Mesothelial cell of epicardium (in vitro differentiated cells): Measurements from ENCODE around the gene KLHL25. TPM values are rescaled to one million over a fixed set of nuclear protein-coding genes. Genes with fewer than 3 reads are reported as not detected.

Experiments
- DNase-seq, 2 experiments: peaks; one replicate each; pipeline ENCODE4 v3.0.0; 2021; ENCODE audit warnings: low spot score in 2 of 2; ENCODE audit not compliant: unreplicated experiment in 2 of 2
- H3K27ac Mint-ChIP-seq: 2 replicates; pipeline ENCODE4 v1.8.0; 2021; ENCODE audit warnings: mixed read lengths
- H3K27me3 Mint-ChIP-seq: 2 replicates; pipeline ENCODE4 v1.8.0; 2021; ENCODE audit warnings: low read depth, mixed read lengths
- H3K36me3 Mint-ChIP-seq: 2 replicates; pipeline ENCODE4 v1.8.0; 2021; ENCODE audit warnings: mixed read lengths
- H3K4me1 Mint-ChIP-seq: 2 replicates; pipeline ENCODE4 v1.8.0; 2021; ENCODE audit warnings: mixed read lengths
- H3K4me3 Mint-ChIP-seq: 2 replicates; pipeline ENCODE4 v1.8.0; 2021; ENCODE audit warnings: mild to moderate bottlenecking, moderate library complexity, mixed read lengths
- H3K9me3 Mint-ChIP-seq: 2 replicates; pipeline ENCODE4 v1.8.0; 2021; ENCODE audit warnings: mixed read lengths
- CTCF ChIP-seq: fragments of 200-600 bp; sonication (generic); IDR thresholded peaks from one replicate; pipeline ENCODE4 v1.5.0; 2021; ENCODE audit warnings: antibody characterized with exemption; ENCODE audit not compliant: unreplicated experiment
- total RNA-seq: library from RNA; stranded (reverse); gene quantifications from 3 replicates; pipeline ENCODE4 v1.2.1, GENCODE V29; 2021

Gene KLHL25
- total RNA-seq, 1 donor from 2014 or later = 8.0 TPM

- Mint-ChIP-seq H3K27me3 (no peaks in the 10 kb centered on the region), H3K27ac (no peak overlapping the region), H3K4me3 (no peak overlapping the region), H3K36me3 (peaks cover 43% of the 10 kb centered on the region), H3K4me1 (peaks cover 10% of the 10 kb centered on the region), H3K9me3 (no peaks in the 10 kb centered on the region)
- no peak for DNase-seq
- no peak for TF ChIP-seq CTCF
Observed at GRCh38 chr15:85743392-85744055, 51.2 kb downstream of the KLHL25 start.

- Mint-ChIP-seq H3K4me1 (peaks cover 10% of the 10 kb centered on the region), H3K27ac (peak overlapping the region; percentile 15), H3K4me3 (no peak overlapping the region), H3K27me3 (no peaks in the 10 kb centered on the region), H3K9me3 (no peaks in the 10 kb centered on the region), H3K36me3 (peaks cover 43% of the 10 kb centered on the region)
- TF ChIP-seq CTCF = no peak
- DNase-seq = no peak
Observed at GRCh38 chr15:85742186-85742821, 52.4 kb downstream of the KLHL25 start.

GRCh38 chr15:85741662-85742061 is 53.1 kb downstream of the KLHL25 start:
- H3K27me3 Mint-ChIP-seq = no peaks in the 10 kb centered on the region
- peaks cover 43% of the 10 kb centered on the region for H3K36me3 Mint-ChIP-seq
- DNase-seq = no peak
- H3K9me3 Mint-ChIP-seq = no peaks in the 10 kb centered on the region
- H3K4me3 Mint-ChIP-seq = no peak overlapping the region
- TF ChIP-seq CTCF = no peak
- H3K4me1 Mint-ChIP-seq = peaks cover 10% of the 10 kb centered on the region
- no peak overlapping the region for H3K27ac Mint-ChIP-seq

GRCh38 chr15:85741021-85741421 is 53.7 kb downstream of the KLHL25 start:
- H3K36me3 Mint-ChIP-seq = peaks cover 43% of the 10 kb centered on the region
- no peak overlapping the region for H3K27ac Mint-ChIP-seq

GRCh38 chr15:85737061-85737460 is 57.7 kb downstream of the KLHL25 start:
- peaks cover 58% of the 10 kb centered on the region for H3K36me3 Mint-ChIP-seq
- DNase-seq = no peak
- no peak overlapping the region for H3K4me3 Mint-ChIP-seq
- no peak overlapping the region for H3K27ac Mint-ChIP-seq
- H3K4me1 Mint-ChIP-seq = peaks cover 10% of the 10 kb centered on the region
- no peak for TF ChIP-seq CTCF
- peaks cover 21% of the 10 kb centered on the region for H3K9me3 Mint-ChIP-seq
- H3K27me3 Mint-ChIP-seq = no peaks in the 10 kb centered on the region

More at GRCh38 chr15:85741021-85741421, 53.7 kb downstream of the KLHL25 start:
- no peak for TF ChIP-seq CTCF
- no peak overlapping the region for H3K4me3 Mint-ChIP-seq
- H3K4me1 Mint-ChIP-seq = peaks cover 10% of the 10 kb centered on the region
- H3K27me3 Mint-ChIP-seq = no peaks in the 10 kb centered on the region
- H3K9me3 Mint-ChIP-seq = no peaks in the 10 kb centered on the region
- DNase-seq = no peak
